ENCODE measurements around the gene PNRC2.

DNA sequence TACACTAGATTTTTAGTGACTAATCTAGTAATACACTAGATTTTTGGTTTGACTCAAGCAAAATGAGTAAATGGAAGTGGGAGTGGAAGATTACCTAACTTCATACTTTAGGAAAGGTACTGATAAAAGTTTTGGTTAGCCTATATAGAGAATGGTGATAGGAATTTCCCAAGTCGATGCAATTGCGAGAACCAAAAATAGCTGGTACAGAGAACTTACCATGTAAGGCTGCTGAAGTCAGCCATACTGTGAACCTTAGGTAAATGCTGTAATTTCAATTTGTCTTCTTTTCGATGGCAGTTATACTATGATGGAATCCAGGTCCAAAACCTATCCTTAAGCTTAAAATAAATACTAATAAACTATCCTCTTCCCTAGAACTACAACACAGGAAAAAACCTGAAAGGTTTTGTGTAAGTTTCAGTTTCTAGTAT lies 4.6 kb downstream of the PNRC2 start:
- TF ChIP-seq, protein P1, sequence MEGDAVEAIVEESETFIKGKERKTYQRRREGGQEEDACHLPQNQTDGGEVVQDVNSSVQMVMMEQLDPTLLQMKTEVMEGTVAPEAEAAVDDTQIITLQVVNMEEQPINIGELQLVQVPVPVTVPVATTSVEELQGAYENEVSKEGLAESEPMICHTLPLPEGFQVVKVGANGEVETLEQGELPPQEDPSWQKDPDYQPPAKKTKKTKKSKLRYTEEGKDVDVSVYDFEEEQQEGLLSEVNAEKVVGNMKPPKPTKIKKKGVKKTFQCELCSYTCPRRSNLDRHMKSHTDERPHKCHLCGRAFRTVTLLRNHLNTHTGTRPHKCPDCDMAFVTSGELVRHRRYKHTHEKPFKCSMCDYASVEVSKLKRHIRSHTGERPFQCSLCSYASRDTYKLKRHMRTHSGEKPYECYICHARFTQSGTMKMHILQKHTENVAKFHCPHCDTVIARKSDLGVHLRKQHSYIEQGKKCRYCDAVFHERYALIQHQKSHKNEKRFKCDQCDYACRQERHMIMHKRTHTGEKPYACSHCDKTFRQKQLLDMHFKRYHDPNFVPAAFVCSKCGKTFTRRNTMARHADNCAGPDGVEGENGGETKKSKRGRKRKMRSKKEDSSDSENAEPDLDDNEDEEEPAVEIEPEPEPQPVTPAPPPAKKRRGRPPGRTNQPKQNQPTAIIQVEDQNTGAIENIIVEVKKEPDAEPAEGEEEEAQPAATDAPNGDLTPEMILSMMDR (IDR thresholded peaks at IDR 0.05) = no peak
- no peak for TF ChIP-seq POLR2A (IDR thresholded peaks at IDR 0.05)

All from Peyer's patch (tissue), 4 donors.